Panc1 (cell line): ENCODE measurements around the gene SLC22A23.

ENCODE experiments used
- POLR2AphosphoS5 ChIP-seq: IDR thresholded peaks from 2 replicates; pipeline ENCODE4 v1.6.1; 2012; ENCODE audit warnings: mild to moderate bottlenecking, low read depth, low read length, moderate library complexity
- SIN3A ChIP-seq: IDR thresholded peaks from 2 replicates; pipeline ENCODE4 v1.6.1; 2012; ENCODE audit warnings: low read depth, mild to moderate bottlenecking, low read length, moderate library complexity, borderline replicate concordance; ENCODE audit not compliant: insufficient read depth
- TF ChIP-seq, protein P1 (sequence below): fragments of 450-650 bp; IDR thresholded peaks from 2 replicates; pipeline ENCODE4 v1.5.1; 2017; ENCODE audit warnings: mild to moderate bottlenecking
- TF ChIP-seq, protein P2 (sequence below), 2 experiments: IDR thresholded peaks; 2 replicates each; pipeline ENCODE4 v1.6.1; 2011 to 2012; ENCODE audit warnings: low read depth in 2 of 2, control low read depth in 1 of 2, low read length in 1 of 2, mild to moderate bottlenecking in 1 of 2, moderate library complexity in 1 of 2; ENCODE audit not compliant: insufficient read depth in 1 of 2

DNA sequence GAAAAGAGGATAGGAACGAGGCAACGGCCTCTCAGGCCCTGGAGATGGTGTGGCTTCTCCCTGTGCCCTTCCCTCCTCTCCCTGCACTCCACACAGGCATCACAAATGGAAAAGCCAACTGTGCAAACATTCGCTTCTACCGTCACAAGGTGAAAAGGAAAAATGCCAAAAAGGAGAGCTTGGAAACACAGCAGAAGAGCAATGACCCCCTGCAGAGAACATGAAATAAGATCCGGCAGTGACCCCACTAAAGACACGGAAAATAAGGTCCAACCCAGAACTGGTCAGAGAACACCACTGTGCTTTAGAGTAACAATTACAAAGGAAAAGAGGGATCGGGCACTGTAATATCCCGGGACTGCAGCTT is 63.0 kb downstream of the SLC22A23 start:
- TF ChIP-seq, protein P1, sequence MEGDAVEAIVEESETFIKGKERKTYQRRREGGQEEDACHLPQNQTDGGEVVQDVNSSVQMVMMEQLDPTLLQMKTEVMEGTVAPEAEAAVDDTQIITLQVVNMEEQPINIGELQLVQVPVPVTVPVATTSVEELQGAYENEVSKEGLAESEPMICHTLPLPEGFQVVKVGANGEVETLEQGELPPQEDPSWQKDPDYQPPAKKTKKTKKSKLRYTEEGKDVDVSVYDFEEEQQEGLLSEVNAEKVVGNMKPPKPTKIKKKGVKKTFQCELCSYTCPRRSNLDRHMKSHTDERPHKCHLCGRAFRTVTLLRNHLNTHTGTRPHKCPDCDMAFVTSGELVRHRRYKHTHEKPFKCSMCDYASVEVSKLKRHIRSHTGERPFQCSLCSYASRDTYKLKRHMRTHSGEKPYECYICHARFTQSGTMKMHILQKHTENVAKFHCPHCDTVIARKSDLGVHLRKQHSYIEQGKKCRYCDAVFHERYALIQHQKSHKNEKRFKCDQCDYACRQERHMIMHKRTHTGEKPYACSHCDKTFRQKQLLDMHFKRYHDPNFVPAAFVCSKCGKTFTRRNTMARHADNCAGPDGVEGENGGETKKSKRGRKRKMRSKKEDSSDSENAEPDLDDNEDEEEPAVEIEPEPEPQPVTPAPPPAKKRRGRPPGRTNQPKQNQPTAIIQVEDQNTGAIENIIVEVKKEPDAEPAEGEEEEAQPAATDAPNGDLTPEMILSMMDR, result no peak
- TF ChIP-seq POLR2AphosphoS5, result no peak
- TF ChIP-seq, protein P2, sequence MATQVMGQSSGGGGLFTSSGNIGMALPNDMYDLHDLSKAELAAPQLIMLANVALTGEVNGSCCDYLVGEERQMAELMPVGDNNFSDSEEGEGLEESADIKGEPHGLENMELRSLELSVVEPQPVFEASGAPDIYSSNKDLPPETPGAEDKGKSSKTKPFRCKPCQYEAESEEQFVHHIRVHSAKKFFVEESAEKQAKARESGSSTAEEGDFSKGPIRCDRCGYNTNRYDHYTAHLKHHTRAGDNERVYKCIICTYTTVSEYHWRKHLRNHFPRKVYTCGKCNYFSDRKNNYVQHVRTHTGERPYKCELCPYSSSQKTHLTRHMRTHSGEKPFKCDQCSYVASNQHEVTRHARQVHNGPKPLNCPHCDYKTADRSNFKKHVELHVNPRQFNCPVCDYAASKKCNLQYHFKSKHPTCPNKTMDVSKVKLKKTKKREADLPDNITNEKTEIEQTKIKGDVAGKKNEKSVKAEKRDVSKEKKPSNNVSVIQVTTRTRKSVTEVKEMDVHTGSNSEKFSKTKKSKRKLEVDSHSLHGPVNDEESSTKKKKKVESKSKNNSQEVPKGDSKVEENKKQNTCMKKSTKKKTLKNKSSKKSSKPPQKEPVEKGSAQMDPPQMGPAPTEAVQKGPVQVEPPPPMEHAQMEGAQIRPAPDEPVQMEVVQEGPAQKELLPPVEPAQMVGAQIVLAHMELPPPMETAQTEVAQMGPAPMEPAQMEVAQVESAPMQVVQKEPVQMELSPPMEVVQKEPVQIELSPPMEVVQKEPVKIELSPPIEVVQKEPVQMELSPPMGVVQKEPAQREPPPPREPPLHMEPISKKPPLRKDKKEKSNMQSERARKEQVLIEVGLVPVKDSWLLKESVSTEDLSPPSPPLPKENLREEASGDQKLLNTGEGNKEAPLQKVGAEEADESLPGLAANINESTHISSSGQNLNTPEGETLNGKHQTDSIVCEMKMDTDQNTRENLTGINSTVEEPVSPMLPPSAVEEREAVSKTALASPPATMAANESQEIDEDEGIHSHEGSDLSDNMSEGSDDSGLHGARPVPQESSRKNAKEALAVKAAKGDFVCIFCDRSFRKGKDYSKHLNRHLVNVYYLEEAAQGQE (IDR thresholded peaks at IDR 0.05; ENCODE audit: insufficient read depth in 1 of 2, low read depth in 2 of 2, low read length in 1 of 2), result no peak
- TF ChIP-seq SIN3A, result no peak
